DMS153 treated with DMSO at 0.1 percent for 48 hours (cell line): ENCODE data around the gene ACSL6.

Experiments
- DNase-seq: peaks from one replicate; lab custom pipeline; 2025; ENCODE audit not compliant: unreplicated experiment; lab: John Stamatoyannopoulos, UW

The ACSL6 gene

DNA sequence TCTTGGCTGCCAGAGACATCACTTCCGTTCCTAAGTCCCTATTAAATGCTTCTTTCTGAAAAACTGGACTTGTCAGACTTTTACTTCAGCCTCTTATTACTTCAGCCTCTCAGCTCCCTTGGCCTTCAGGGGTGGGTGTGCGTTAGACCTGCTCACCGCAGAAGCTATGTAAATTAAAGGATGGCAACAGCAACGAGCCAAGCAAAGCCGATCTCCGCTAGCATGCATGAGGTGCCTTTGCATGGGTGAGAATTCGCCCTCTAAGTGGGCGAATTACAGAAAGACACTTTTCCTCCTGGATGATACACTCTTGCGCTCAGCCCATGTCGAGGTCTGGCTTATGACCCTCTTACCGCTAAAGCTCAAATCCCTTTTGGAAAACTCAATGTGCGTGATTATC, 38.1 kb upstream of the ACSL6 start:
- no peak for DNase-seq

DNA sequence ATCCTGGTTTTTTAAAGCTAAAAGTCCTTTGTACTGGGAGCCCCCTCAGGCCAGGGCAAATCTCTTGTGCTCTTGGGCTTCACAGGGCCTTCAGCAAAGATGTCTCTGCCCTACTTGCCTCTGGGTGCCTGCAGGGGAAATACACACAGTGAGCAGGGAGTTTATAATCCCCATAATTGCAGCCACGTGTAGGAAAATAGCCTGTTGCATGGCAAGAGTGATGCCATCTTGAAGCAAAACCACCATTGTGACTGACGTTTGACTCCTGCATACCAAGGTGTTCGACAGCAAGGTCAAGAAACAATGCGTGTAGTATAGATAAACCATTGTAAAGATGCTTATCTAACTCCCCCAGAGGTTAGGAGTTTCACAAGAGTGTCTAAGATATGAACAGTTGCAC, 37.6 kb upstream of the ACSL6 start:
- no peak for DNase-seq

DNA sequence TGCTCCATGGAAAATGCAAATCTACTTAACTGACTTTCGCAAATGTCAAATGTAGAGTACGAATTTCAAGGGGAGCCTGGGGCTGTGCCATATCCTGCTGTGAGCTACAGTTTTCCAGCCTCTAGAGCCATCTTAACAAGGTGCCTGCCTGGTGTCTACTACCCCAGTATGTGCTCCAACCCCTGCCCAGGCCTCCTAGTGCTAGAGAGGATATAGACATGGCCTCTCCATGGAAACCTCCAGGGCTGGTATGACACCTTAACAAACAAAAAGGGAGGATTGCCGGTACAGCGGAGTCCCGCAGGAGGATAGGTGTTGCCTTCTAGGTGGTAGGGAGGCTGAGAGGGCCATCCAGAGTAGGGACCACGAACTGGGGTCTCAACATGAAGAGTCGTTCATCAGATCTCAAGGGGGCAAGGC, 35.4 kb upstream of the ACSL6 start:
- no peak for DNase-seq

DNA sequence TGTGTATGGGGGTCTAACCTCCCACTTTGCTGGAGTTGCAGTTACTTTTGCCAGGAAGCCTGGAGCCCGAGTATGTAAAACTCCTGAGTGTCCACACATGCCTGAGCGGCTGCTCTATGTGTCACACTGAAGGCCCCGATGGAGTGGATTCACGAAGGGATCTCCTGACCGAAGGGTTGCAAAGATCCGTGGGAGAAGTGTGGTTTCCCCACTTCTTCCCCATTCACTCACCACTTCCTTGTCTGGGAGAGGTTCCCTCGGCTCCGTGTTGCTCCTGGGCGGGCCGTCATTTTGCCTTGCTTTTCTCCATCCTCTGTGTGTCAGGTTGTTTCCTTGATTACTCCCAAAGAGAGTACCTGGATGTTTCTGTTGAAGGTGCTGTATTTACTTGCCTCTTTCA, 32.7 kb upstream of the ACSL6 start:
- DNase-seq = no peak

DNA sequence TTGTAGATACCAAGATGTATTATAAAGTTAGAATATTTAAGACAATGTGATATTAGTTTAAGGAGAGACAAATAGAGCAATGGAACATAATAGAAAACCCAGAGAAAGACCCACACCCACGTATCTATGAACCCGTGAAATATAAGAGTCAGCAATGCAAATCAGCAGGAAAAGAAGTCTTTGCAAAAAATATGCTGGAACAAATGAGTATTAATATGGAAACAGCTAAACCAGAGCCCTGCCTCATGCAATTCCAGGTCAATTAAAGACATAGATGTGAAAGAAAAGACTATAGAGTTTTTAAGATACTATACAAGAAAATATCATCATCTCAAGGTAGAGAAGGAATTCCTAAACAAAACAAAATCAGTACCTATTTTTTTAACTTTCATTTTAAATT, 25.9 kb upstream of the ACSL6 start:
- DNase-seq = no peak

DNA sequence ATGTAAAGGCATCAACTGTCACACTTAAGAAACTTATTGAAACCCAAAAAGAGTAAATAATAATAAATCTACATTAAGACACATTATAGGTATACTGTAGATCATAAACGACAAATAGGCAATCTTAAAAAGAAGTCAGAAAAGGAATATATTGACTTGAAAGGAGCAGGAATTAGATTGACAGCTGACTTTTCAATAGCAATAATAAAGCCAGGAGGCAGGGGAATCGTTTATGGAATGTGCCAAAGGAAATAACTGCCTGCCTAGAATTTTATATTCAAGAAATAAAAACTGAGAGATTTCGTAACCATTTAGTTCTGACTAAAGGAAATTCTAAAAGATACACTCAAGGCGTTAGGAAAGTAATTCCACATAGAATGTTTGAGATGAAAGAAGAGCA, 21.7 kb upstream of the ACSL6 start:
- DNase-seq = no peak

DNA sequence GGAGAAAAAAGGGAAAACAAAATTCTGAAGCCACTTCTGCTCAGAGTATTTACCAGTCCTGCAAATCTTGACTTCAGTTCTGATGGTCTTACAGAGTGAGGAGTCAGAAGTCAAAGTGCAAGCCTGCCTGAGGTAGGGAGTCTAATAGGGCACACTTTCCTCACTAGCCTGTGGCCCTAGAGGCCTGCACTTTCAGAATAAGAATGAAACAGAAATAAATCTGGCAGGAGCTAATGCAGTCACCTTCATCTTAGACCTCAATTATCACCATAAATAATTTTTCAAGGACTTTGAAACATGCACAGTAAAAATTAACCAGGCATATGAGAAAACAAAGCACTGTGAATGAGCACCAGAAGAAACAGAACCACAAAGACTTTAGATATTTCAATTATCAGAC, 20.7 kb upstream of the ACSL6 start:
- no peak for DNase-seq

DNA sequence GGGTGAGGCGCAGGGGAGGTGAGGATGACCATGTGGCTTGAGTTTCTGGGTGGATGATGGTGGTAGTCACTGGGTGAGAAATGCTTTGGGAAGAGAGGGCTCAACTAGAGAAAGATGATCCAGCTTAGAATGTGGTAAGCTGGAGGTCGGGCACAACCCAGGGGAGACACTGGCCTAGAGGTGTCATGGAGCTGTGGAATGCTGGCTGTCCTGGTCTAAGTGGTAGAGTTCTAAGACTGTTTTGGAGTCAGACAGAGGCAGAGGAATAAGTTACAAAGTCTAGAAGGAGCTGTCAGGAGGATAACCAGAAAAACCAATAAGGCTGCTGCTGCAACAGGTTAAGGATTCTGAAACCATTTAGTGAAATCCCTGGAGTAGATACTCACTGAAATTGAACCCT, 19.2 kb upstream of the ACSL6 start:
- no peak for DNase-seq

DNA sequence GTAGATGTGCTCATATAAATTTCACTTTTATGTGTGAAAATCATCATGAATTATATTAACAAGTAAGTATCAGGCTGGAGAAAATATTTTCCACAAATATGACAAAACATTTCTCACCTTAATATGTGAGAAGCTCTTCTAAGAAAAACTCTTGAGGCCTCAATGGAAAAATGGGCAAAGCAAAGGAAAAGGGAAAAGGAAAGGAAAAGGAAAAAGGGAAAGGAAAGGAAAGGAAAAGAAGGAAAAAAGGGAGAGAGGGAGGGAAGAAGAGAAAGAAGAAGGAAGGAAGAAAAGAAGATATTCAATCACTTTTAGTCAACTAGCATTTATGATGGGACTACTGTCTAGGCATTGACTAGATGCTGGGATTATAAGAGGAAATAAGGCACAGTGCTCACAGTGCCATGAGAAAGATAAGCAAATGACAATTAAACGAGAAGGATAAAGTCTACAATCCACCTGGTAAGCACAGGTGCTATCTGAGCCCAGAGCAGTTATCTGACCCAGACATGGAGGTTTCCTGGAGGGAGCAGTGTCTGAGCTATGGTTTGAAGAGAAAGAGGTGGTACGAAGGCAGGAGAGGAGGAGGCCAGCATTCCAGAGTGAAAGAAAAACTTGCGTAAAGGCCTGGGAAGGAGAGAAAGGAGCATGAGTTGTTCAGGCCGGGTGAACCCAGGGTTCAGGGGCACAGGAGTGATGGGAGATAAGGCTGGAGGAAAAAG, 18.3 kb upstream of the ACSL6 start:
- DNase-seq = no peak

DNA sequence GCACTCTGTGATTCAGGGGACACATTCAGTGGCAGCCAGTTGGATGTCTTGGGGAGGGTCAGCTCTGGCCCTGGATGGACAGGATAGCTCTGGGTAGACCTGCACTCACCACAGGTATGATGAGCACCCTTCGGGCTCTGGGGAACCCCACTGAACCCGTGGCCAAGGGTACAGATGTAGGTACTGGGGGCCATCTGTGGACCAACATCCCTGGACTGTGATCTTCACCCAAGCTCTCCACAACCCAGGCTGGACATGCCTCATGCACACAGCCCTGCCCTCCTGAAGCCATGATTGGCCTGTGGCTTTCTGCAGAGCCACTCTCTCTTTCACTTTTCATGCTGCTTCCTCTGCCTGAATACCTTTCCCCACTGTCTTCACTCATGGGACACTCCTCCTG, 15.6 kb upstream of the ACSL6 start:
- no peak for DNase-seq

DNA sequence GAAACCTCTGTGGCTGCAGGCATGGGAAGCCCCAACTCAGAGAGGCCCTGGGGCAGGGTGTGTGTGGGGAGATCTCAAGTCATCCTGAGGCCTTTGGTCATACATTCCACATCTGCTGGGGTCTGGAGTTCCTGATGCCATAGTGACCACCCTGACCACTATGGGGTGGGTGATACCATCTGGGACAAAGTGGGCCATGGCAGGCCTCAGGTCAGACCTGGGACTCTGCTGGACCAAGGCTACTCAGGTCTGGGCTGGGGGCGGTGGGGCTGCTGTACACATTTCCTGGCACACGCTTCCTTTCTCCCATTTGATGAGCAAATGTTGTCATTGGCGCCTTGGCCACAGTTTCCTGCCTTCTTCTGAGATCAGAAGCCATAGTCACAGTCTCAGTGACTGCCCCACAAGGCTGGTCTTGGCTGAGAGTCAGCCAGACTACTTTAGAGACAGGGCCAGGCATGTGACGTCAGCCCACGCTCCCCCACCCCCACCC, 15.1 kb upstream of the ACSL6 start:
- DNase-seq = no peak

DNA sequence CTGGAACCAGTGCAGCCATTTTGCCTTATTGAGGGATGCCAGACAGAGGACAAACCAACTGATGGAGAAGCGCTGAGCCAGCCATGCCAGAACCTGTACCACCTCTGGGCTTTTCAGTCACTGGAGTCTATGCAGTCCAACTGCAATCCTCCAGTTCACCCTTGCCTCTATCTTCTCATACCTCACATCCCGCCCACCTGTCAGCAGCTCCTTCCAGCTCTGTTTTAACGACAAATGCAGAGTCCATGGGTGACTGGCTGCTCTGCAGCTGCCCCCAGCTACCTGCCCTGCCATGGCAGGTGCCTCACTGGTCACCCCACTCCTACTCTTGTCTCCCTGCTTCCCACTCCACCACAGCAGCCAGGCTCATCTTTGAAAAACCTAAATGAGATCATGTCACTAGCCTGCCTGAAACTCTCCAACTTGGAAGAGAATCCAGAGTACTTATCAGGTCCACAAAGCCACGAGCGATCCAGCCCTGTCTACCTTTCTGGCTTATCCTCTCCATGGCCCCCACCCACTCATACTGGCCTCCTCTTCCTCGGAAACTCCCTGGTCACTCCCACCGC, 14.0 kb upstream of the ACSL6 start:
- DNase-seq = no peak

DNA sequence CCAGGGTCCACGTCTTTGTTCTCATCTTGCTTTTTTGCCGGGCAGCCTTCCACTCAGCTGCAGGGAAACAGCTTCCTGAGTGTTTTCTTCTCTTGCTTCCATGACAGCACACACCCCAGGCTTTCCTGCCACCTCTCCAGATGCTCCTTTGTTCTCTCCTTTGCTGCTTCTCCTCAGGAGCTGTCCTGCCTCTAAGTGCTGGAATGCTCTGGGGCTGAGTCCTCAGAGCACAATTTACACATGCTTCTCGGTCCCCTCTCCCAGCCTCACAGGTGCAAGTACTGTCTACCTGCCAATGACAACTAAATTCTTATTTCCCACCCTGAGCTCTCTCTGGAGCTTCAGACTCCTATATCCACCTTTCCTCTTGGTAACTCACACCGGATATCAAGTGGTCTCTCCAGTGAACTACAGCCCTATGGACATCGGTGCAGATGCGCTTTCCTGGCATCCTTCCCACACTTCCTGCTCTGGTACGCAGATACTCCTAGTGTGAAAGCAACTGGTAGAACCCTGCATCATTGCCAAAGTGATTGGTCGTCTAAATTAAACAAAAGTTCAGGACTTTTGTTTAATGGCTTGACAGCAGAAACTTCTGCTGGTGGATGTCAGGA, 13.4 kb upstream of the ACSL6 start:
- DNase-seq = no peak

DNA sequence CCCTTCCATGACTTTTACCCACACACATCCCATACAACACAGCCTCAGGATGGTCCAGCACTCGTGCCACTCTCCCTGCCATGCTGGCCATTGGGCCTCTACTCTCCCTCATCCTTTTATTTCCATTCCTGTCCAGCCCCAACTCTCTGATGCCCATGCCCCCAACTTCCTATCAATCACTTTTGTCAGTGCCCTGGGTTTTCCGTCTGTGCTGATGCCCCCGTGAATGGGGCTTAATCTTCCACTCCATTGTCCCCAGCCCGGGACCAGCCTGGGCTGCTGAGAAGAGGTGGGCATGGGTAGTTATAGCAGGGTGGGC, 12.6 kb upstream of the ACSL6 start:
- DNase-seq = no peak

DNA sequence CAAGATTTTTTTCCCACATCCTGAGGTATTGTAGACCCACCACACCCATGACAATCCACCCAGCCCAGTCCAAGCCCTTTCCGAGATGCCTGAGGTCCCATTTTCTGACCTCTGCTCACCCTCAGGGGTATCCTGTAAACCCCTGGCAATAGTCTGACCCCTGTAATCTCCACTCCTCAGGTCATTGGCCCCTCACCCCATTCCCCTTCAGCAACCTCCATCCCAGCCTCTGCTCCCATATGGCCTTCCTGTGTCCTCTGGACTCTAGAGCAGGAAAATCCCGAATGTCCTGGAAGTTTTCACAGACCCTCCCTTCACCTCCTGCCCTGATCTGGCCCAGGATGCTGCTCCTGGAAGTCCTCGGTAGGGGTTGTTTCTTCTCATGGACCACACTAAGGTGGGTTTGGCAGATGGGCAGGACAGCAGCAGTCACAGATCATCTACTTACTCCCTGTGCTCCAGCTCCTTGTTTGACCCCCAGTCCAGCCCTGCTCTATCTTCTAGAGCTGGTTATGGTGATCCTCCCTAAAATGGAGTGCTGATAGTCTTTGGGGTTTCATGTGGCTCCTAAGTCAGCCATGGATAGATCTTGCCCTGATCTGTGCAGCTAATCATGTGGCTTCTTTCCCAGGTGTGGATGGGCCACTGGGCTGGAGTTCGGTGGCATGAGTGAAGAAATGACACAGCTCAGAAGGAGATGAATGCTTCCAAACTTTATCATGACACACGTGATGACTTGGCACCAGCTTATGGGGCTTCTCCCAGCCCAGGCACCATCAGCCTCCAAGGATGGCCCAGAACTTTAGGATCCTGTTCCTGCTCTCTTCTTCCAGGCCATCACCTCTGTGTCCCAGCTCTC, 12.0 kb upstream of the ACSL6 start:
- no peak for DNase-seq

DNA sequence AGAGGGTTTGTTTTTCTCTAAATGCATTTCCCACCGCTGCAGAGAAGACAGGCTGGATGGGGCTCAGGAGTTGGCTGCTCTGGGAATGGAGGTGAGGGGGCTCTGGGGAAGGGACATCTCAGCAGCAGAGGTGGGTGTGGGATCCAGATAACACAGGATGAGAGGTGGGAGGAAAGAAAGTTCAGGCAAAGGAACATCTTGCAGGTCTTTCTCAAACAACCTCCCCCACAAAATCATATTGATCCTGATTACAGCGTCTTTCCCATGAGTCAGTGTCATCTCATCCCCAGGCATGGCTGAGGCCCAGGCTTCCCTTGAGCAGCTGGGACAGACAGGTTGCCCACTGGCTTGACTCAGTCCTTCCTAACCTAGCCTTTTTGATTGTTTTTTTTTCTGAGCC, 11.3 kb upstream of the ACSL6 start:
- DNase-seq = no peak

DNA sequence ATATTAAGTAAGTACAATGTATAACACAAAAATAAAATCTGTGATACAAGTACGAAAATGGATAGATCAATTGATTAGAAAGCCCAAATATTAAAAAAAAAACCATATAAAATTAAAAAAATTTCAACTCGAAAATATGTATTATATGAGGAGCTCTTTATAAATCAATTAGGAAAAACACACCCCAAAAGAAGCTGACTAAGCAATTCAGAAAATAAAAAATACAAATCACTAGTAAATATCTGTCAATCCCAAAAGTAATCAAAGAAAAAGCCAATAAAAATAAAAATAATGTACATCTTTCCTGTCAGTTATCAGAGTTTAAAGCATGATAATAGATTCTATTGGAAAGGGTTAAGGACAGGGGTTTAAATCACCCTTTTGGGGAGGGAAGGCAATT, 10.2 kb upstream of the ACSL6 start:
- DNase-seq = no peak

DNA sequence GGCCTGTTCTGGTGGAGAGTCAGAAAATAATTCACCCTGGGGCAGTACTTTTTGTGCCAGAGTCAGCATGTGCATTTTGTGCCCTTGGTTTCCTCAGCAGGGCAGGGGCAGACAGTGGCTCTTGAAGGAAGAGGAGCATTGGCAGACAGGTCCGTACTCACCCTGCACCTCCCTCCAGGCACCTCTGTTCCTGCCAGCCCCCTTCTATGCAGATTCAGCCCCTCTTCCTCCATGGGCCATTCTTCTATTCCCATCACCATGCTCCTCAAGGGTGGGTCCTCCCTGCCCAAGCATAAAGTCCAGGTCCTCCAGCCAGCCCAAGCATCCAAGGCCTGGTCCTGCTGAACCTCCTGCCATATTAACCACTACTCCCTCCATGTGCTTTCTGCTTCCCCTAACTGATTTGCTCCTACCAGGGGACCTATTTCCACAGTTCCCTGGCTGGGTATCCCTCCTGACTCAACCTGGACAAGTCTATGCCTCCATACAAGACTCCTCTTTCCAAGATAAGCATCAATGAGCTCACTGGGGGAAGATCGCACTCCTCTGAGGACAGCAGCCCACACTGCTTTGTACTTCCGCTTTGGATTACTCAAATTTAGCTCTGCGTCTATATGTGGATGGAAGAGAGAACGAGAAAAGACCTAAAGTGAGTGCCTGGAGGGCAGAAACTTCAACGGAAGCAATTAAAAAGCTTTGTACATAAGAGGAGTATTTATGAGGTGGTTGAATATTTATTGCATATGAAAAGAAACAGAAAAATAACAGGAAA, 9.3 kb upstream of the ACSL6 start:
- no peak for DNase-seq

DNA sequence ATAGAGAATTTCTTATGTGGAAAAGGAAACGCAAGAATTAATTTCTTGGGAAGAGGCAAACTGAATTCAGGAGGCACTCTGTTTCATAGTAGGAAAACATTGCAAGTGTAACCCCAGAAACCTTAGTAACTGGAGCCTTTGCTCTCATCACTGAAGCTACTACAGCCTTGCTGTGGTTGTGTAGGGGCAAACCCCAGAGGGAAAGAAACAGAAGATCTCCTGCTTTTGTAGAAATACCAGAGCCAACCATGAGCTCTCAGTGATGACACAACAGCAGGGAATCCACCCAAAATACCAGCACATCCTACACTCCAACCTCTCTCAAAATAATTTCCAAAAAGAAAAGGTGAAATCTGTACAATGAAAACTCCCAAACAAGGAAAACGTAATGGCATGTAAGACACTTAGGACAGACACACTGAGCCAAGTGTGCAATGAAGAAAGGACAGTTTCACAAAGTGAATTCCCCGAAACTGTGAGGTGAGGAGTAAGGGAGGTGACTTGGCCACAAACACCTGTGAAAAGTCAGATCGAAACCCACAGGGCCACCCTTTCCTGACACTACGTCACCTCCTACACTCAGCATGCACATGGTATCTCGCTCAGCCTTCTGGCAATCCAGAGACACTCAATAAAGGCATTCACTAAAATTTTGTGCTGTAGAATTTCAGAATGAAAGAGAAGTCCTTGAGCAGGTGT, 8.5 kb upstream of the ACSL6 start:
- no peak for DNase-seq

DNA sequence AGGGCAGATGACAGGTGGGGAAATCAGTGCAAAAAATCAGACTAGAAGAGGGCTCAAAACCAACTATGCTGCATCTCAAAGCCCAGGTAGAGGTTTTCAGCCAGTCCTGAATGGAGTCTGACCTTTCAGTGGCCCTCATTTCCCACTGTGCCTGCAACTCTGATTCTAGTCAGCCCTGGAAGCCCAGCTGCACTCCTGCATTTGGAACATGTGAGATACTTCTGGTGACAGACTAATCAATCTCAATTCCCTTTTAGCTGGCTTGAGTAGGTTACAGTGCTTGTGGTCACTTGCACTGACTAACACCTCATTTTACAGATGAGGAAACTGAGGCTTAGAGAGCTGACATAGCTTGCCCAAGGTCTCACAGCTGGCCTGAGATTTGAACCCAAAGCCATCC, 7.9 kb upstream of the ACSL6 start:
- DNase-seq = no peak
